MM.1S (cell line): ENCODE results near the gene PNPLA5.

Experiments used
- EZH2phosphoT487 ChIP-seq: fragments of 300-600 bp; sonication (generic); IDR thresholded peaks from 2 replicates; pipeline ENCODE4 v1.6.1; 2018; ENCODE audit warnings: antibody characterized with exemption, low read length
- TF ChIP-seq, protein P1 (sequence below): fragments of 300-600 bp; sonication (generic); IDR thresholded peaks from 2 replicates; pipeline ENCODE4 v1.5.1; 2016; ENCODE audit warnings: antibody characterized with exemption, low read length, mixed read lengths

DNA sequence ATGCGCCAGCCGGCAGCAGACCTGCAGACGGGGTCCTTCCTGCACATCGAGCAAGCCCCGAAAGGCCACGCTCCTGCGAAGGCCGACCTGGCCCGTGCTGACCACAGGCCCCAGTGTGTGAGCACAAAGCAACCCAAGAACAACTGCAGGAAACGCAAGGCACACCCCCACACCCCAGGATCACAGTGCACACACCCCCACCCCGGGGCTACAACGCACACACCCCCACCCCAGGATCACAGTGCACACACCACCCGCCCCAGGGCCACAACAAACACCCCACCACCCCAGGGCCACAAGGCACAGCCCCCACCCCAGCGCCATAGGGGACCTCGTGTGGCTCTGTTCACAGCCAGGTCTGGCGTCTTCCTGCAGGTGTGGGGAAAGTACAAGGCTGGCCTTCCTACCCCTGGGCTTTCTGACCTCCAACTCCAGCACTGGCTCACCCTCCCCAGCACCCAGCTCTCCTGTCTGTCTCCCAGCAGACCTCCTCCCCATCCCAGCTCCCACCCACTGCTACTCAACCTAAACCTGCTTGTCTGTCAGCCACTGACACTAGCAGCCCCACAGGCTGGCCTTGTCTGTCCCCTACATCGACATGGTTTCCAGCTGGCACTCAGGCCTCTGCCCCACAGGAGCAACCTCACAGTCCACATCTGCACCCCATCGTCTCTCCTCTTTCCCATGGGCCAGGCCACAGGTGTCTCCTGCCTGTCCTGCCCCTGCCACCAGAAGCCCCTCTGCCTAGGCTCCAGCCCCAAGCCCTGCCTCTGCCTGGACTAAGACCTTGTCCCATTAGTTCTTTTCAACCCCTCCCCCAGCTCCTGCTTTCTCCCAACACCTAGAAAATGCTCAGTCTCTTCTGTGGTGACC is 59.2 kb downstream of the PNPLA5 start:
- TF ChIP-seq, protein P1, sequence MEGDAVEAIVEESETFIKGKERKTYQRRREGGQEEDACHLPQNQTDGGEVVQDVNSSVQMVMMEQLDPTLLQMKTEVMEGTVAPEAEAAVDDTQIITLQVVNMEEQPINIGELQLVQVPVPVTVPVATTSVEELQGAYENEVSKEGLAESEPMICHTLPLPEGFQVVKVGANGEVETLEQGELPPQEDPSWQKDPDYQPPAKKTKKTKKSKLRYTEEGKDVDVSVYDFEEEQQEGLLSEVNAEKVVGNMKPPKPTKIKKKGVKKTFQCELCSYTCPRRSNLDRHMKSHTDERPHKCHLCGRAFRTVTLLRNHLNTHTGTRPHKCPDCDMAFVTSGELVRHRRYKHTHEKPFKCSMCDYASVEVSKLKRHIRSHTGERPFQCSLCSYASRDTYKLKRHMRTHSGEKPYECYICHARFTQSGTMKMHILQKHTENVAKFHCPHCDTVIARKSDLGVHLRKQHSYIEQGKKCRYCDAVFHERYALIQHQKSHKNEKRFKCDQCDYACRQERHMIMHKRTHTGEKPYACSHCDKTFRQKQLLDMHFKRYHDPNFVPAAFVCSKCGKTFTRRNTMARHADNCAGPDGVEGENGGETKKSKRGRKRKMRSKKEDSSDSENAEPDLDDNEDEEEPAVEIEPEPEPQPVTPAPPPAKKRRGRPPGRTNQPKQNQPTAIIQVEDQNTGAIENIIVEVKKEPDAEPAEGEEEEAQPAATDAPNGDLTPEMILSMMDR: no peak
- TF ChIP-seq EZH2phosphoT487: no peak
